Mucosa of stomach (tissue), 1 donor: ENCODE data around the gene AWAT1.
"Not testable (repeated sequence)": the region's sequence is repeated elsewhere in the genome, so short reads cannot be mapped to it uniquely, and the experiment has no call there.

Experiments used
- H3K27me3 ChIP-seq: one replicate; pipeline ENCODE4 v1.7.0; 2013; ENCODE audit warnings: mild to moderate bottlenecking, low read length; ENCODE audit not compliant: control insufficient read depth, insufficient read depth
- H3K36me3 ChIP-seq: one replicate; pipeline ENCODE4 v1.7.0; 2013; ENCODE audit warnings: low read length; ENCODE audit not compliant: control insufficient read depth, insufficient read depth
- H3K4me1 ChIP-seq: one replicate; pipeline ENCODE4 v1.7.0; 2013; ENCODE audit warnings: mild to moderate bottlenecking, low read length; ENCODE audit not compliant: control insufficient read depth, insufficient read depth
- H3K4me3 ChIP-seq: one replicate; pipeline ENCODE4 v1.7.0; 2013; ENCODE audit warnings: low read length
- H3K9ac ChIP-seq: one replicate; pipeline ENCODE4 v1.7.0; 2013; ENCODE audit warnings: mild to moderate bottlenecking, low read length, moderate library complexity
- H3K9me3 ChIP-seq: one replicate; pipeline ENCODE4 v1.7.0; 2013; ENCODE audit warnings: mild to moderate bottlenecking, low read length, moderate library complexity; ENCODE audit not compliant: control insufficient read depth
- donor health status: Pancreatic carcinoma.

The AWAT1 gene

DNA sequence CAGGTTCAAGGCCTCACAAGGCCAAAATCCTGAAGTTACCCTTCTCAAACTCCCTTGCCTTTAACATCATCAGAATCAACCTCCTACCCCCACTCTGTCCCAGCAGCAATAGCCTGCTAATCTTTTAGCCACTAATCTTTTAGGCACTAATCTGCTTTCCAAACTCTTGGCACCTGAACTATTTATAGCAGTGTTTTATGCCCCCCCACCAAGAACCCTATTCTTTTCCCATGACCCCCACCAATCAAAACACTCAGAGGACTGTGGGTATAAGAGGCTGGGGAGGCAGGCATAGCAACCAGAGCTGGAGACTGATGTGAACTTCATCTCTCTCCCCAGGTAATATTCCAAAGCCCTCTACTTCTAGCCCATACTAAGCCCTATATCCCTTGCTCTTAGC lies 33.6 kb downstream of the AWAT1 start, which contains the start of gene ARR3:
TSS of gene ARR3 (plus strand) at position 301 of the 400 bp plus-strand sequence. CDS start 1,052 bp downstream, outside the sequence.
- Histone ChIP-seq H3K4me3 (no peak within 1 kb of the TSS), H3K27me3 (no peaks in the 10 kb centered on the region), H3K36me3 (no peaks in the 10 kb centered on the region), H3K4me1 (no peaks in the 10 kb centered on the region), H3K9me3 (no peaks in the 10 kb centered on the region), H3K9ac (no peak within 1 kb of the TSS)

DNA sequence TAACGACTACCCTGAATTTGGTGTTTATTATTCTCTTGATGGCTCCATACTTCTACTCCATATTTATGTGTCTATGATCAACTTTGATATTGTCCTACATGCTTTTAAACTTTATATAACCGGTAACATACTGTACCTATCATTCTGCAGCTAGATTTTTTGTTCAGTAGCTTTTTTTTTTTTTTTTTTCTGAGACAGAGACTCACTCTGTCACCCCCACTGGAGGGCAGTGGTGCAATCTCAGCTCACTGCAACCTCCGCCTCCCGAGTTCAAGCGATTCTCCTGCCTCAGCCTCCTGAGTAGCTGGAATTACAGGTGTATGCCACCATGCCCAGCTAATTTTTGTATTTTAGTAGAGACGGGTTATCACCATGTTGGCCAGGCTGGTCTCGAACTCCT lies 39.6 kb downstream of the AWAT1 start:
- H3K4me3 ChIP-seq, H3K36me3 ChIP-seq, H3K9ac ChIP-seq, H3K9me3 ChIP-seq, H3K27me3 ChIP-seq, H3K4me1 ChIP-seq: not testable (repeated sequence)

DNA sequence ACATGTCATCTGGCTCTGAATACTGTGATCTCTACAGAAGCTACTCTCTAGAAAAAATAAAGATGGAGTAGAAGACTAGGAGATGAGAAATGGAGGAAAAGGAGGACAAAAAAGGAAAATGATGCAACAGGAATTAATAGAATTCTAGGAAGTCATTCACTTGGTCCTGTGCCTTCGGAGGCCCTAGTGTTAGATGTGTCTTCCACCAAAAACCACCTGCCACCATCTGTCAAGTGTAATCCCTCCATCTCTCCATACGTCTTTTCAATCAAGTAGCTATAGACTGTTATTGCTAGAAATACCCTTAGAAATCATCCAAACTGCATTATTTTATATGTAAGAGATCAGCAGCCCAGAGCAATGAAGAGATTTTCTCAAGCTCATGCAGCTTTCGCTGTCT lies 44.6 kb downstream of the AWAT1 start:
- H3K27me3 ChIP-seq: no peaks in the 10 kb centered on the region
- no peaks in the 10 kb centered on the region for H3K9me3 ChIP-seq
- no peak overlapping the region for H3K4me3 ChIP-seq
- no peaks in the 10 kb centered on the region for H3K4me1 ChIP-seq
- no peak overlapping the region for H3K9ac ChIP-seq
- no peaks in the 10 kb centered on the region for H3K36me3 ChIP-seq

- Histone ChIP-seq H3K4me1 (no peaks in the 10 kb centered on the region), H3K9me3 (no peaks in the 10 kb centered on the region), H3K9ac (no peak overlapping the region), H3K4me3 (no peak overlapping the region), H3K27me3 (no peaks in the 10 kb centered on the region), H3K36me3 (no peaks in the 10 kb centered on the region)
Observed at GRCh38 chrX:70280573-70280972, 46.1 kb downstream of the AWAT1 start.

DNA sequence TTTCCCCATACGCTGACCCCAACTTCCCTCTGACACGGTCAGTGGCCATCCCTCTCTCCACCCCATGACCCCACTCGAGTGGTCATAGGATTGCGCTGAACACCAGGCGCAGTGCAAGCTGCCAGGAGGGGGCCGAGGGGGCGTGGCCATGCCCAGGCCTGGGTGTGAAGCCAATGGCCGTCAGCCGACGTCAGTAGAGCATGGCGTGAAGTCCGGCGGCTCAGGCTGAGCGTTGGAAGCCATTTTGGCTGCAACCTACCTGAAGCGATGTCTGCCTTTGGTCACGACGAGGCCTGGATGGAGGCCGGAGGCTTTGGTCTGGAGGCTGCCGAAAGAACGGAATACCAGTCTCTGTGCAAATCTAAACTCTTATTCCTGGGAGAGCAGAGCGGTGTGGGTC lies 47.5 kb downstream of the AWAT1 start, which contains the start of gene RAB41:
TSS of gene RAB41 (plus strand) at position 222 of the 400 bp plus-strand sequence. CDS start at position 268, 46 bp downstream.
- Histone ChIP-seq H3K4me3 (no peak within 1 kb of the TSS), H3K36me3 (no peaks in the 10 kb centered on the region), H3K9me3 (no peaks in the 10 kb centered on the region), H3K4me1 (no peaks in the 10 kb centered on the region), H3K9ac (no peak within 1 kb of the TSS), H3K27me3 (no peaks in the 10 kb centered on the region)

DNA sequence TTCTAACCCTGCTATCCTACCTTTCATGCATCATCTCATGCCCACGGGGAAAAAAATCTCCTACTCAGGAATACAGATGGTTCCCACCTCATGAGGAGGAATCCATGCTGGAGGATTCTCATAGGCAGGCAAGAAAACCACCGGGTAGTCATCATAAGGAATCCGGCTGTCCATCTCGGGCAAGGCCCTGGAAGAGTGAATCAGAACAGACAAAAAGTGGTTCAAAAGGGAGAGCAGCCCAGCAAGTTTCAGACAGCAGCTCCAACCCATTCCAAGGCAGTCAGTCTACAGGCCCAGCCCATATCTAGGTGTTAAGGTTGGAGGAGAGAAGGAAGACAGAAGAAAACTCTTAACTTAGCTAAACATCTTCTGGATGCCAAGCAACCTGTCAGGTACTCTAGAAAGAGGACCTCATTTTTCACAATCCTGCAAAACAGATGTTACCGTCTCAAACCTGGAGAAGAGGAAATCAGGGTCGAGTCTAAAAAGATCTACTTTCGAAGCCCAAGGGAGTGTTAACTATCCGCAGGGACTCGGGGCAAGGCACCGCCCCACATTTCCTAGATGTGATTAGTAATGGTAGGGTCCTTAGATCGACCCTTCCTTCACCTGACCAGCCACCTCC lies 54.8 kb downstream of the AWAT1 start:
- no peaks in the 10 kb centered on the region for H3K9me3 ChIP-seq
- peak overlapping the region; percentile 86 for H3K4me3 ChIP-seq
- H3K27me3 ChIP-seq: no peaks in the 10 kb centered on the region
- H3K36me3 ChIP-seq: no peaks in the 10 kb centered on the region
- no peaks in the 10 kb centered on the region for H3K4me1 ChIP-seq
- peak overlapping the region; percentile 73 for H3K9ac ChIP-seq
